Activated CD4-positive, alpha-beta memory T cell treated with anti-CD3 and anti-CD28 coated beads for 36 hours (primary cell): Measurements from ENCODE around the gene CFAP251. TPM values are rescaled to one million over a fixed set of nuclear protein-coding genes. Genes with fewer than 3 reads are reported as not detected.

Source experiments
- CTCF ChIA-PET: fragments of 350-600 bp; sonication (Branson Sonifier 250); formaldehyde crosslinking; loops from one replicate; lab custom pipeline; 2021; ENCODE audit warnings: antibody characterized with exemption, inconsistent platforms; lab: Charles Lee
- POLR2A ChIA-PET: fragments of 350-600 bp; sonication (Branson Sonifier 250); formaldehyde crosslinking; loops from one replicate; lab custom pipeline; 2021; ENCODE audit warnings: antibody characterized with exemption; lab: Charles Lee
- DNase-seq: peaks from one replicate; pipeline ENCODE4 v3.0.0-alpha.2; 2020
- H3K27ac Mint-ChIP-seq: one replicate; pipeline ENCODE4 v1.8.0; 2021; ENCODE audit warnings: mixed read lengths
- H3K27me3 Mint-ChIP-seq: one replicate; pipeline ENCODE4 v1.8.0; 2021; ENCODE audit warnings: mixed read lengths
- H3K36me3 Mint-ChIP-seq: one replicate; pipeline ENCODE4 v1.8.0; 2021; ENCODE audit warnings: mixed read lengths
- H3K4me1 Mint-ChIP-seq: one replicate; pipeline ENCODE4 v1.8.0; 2021; ENCODE audit warnings: low read depth, mixed read lengths
- H3K4me3 Mint-ChIP-seq: one replicate; pipeline ENCODE4 v1.8.0; 2021; ENCODE audit warnings: mild to moderate bottlenecking, mixed read lengths
- H3K9me3 Mint-ChIP-seq: one replicate; pipeline ENCODE4 v1.8.0; 2021; ENCODE audit warnings: mixed read lengths
- intact Hi-C: fragments of 100-400 bp; cut with micrococcal nuclease; formaldehyde crosslinking; loops from one replicate; pipeline ENCODE4 v1.15.1; 2023
- total RNA-seq, 2 experiments: library from RNA; stranded (reverse); gene quantifications; one replicate each; pipeline ENCODE4 v1.2.3, GENCODE V29; 2021

The CFAP251 gene
- total RNA-seq, 2 experiments from 2014 or later = 1.3 to 1.6 TPM

- no peaks in the 10 kb centered on the region for H3K27me3 Mint-ChIP-seq
- DNase-seq = no peak
- no peak overlapping the region for H3K4me3 Mint-ChIP-seq
- H3K36me3 Mint-ChIP-seq = peaks cover 4% of the 10 kb centered on the region
- intact Hi-C loops = no loop called here
- ChIA-PET POLR2A (no interaction called here), CTCF (interaction anchor here (1.4 kb wide), 1 partner anchor 80 kb away, joined by 5 read pairs; no protein-coding TSS in a partner anchor)
- no peaks in the 10 kb centered on the region for H3K4me1 Mint-ChIP-seq
- H3K9me3 Mint-ChIP-seq = no peaks in the 10 kb centered on the region
- no peak overlapping the region for H3K27ac Mint-ChIP-seq
These were observed 124.5 kb downstream of the CFAP251 start for GRCh38 chr12:122042910-122043309.

- H3K4me3 Mint-ChIP-seq = no peak overlapping the region
- intact Hi-C loops = no loop called here
- no peak overlapping the region for H3K27ac Mint-ChIP-seq
- CTCF ChIA-PET = interaction anchor here (1.4 kb wide), 1 partner anchor 80 kb away, joined by 5 read pairs; no protein-coding TSS in a partner anchor
- no peak for DNase-seq
- peaks cover 4% of the 10 kb centered on the region for H3K36me3 Mint-ChIP-seq
- H3K4me1 Mint-ChIP-seq = no peaks in the 10 kb centered on the region
- no peaks in the 10 kb centered on the region for H3K27me3 Mint-ChIP-seq
- POLR2A ChIA-PET = no interaction called here
- H3K9me3 Mint-ChIP-seq = no peaks in the 10 kb centered on the region
These were observed 125.1 kb downstream of the CFAP251 start for GRCh38 chr12:122043476-122043875.

GRCh38 chr12:122045262-122045661 lies 126.9 kb downstream of the CFAP251 start:
- no peak overlapping the region for H3K27ac Mint-ChIP-seq
- ChIA-PET CTCF (interaction anchor here (7.6 kb wide), 1 partner anchor 79 kb away, joined by 61 read pairs; no protein-coding TSS in a partner anchor), POLR2A (no interaction called here)
- intact Hi-C loops = no loop called here
- H3K27me3 Mint-ChIP-seq = no peaks in the 10 kb centered on the region
- H3K36me3 Mint-ChIP-seq = peaks cover 4% of the 10 kb centered on the region
- no peaks in the 10 kb centered on the region for H3K4me1 Mint-ChIP-seq
- no peak for DNase-seq
- H3K9me3 Mint-ChIP-seq = no peaks in the 10 kb centered on the region
- H3K4me3 Mint-ChIP-seq = no peak overlapping the region

- Mint-ChIP-seq H3K36me3 (peaks cover 4% of the 10 kb centered on the region), H3K9me3 (no peaks in the 10 kb centered on the region), H3K27me3 (no peaks in the 10 kb centered on the region), H3K27ac (no peak overlapping the region), H3K4me3 (no peak overlapping the region), H3K4me1 (no peaks in the 10 kb centered on the region)
- CTCF ChIA-PET = interaction anchor here (1.3 to 7.6 kb wide), 2 partner anchors 78 to 84 kb away, joined by 3 to 61 read pairs; no protein-coding TSS in a partner anchor
- intact Hi-C loops = no loop called here
- DNase-seq = no peak
- POLR2A ChIA-PET = no interaction called here
These were observed 127.8 kb downstream of the CFAP251 start for GRCh38 chr12:122046145-122046544.

GRCh38 chr12:122048151-122048550 lies 129.8 kb downstream of the CFAP251 start:
- intact Hi-C loops = no loop called here
- ChIA-PET CTCF (interaction anchor here (0.7 to 7.6 kb wide), 2 partner anchors 76 to 216 kb away, joined by 3 to 61 read pairs; no protein-coding TSS in a partner anchor), POLR2A (no interaction called here)
- no peaks in the 10 kb centered on the region for H3K27me3 Mint-ChIP-seq
- no peak for DNase-seq
- H3K27ac Mint-ChIP-seq = no peak overlapping the region
- no peaks in the 10 kb centered on the region for H3K4me1 Mint-ChIP-seq
- H3K36me3 Mint-ChIP-seq = peaks cover 2% of the 10 kb centered on the region
- no peak overlapping the region for H3K4me3 Mint-ChIP-seq
- H3K9me3 Mint-ChIP-seq = no peaks in the 10 kb centered on the region

- ChIA-PET POLR2A (no interaction called here), CTCF (interaction anchor here (7.6 kb wide), 1 partner anchor 74 kb away, joined by 61 read pairs; no protein-coding TSS in a partner anchor)
- peaks cover 1% of the 10 kb centered on the region for H3K36me3 Mint-ChIP-seq
- peaks cover 4% of the 10 kb centered on the region for H3K4me1 Mint-ChIP-seq
- H3K27ac Mint-ChIP-seq = no peak overlapping the region
- H3K4me3 Mint-ChIP-seq = no peak overlapping the region
- H3K9me3 Mint-ChIP-seq = no peaks in the 10 kb centered on the region
- no peak for DNase-seq
- intact Hi-C loops = no loop called here
- no peaks in the 10 kb centered on the region for H3K27me3 Mint-ChIP-seq
These were observed 131.4 kb downstream of the CFAP251 start for GRCh38 chr12:122049827-122050226.

GRCh38 chr12:122050706-122051105 lies 132.3 kb downstream of the CFAP251 start:
- ChIA-PET CTCF (interaction anchor here (0.5 to 7.6 kb wide), 3 partner anchors 9 to 103 kb away, joined by 3 to 61 read pairs (median 4); no protein-coding TSS in a partner anchor), POLR2A (no interaction called here)
- intact Hi-C loops = no loop called here
- H3K27ac Mint-ChIP-seq = no peak overlapping the region
- DNase-seq = no peak
- H3K27me3 Mint-ChIP-seq = no peaks in the 10 kb centered on the region
- no peak overlapping the region for H3K4me3 Mint-ChIP-seq
- H3K4me1 Mint-ChIP-seq = peaks cover 4% of the 10 kb centered on the region
- no peaks in the 10 kb centered on the region for H3K9me3 Mint-ChIP-seq
- H3K36me3 Mint-ChIP-seq = peaks cover 1% of the 10 kb centered on the region

- H3K27me3 Mint-ChIP-seq = no peaks in the 10 kb centered on the region
- ChIA-PET POLR2A (no interaction called here), CTCF (interaction anchor here (0.5 to 7.6 kb wide), 6 partner anchors 10 to 263 kb away, joined by 3 to 61 read pairs (median 4); no protein-coding TSS in a partner anchor)
- peaks cover 4% of the 10 kb centered on the region for H3K4me1 Mint-ChIP-seq
- DNase-seq = no peak
- H3K9me3 Mint-ChIP-seq = no peaks in the 10 kb centered on the region
- H3K4me3 Mint-ChIP-seq = no peak overlapping the region
- H3K27ac Mint-ChIP-seq = no peak overlapping the region
- intact Hi-C loops = no loop called here
- H3K36me3 Mint-ChIP-seq = peaks cover 1% of the 10 kb centered on the region
These were observed 133.0 kb downstream of the CFAP251 start for GRCh38 chr12:122051231-122051876.

- intact Hi-C loops = no loop called here
- H3K27ac Mint-ChIP-seq = no peak overlapping the region
- H3K36me3 Mint-ChIP-seq = peaks cover 1% of the 10 kb centered on the region
- no peak overlapping the region for H3K4me3 Mint-ChIP-seq
- ChIA-PET CTCF (interaction anchor here (0.7 to 7.6 kb wide), 4 partner anchors 72 to 262 kb away, joined by 3 to 61 read pairs (median 4); no protein-coding TSS in a partner anchor), POLR2A (no interaction called here)
- no peaks in the 10 kb centered on the region for H3K27me3 Mint-ChIP-seq
- H3K9me3 Mint-ChIP-seq = no peaks in the 10 kb centered on the region
- no peak for DNase-seq
- H3K4me1 Mint-ChIP-seq = peaks cover 4% of the 10 kb centered on the region
These were observed 133.9 kb downstream of the CFAP251 start for GRCh38 chr12:122052285-122052684.

Other genes starting within 250 kb of the CFAP251 start
- 1 to 10 TPM; 2.7 to 3.7 TPM for gene MORN3, start 248.9 kb upstream of the CFAP251 start, total RNA-seq
- gene TMEM120B, start 205.8 kb upstream of the CFAP251 start, total RNA-seq = 1 to 10 TPM; 8.8 to 9.5 TPM
- 100 to 1,000 TPM; 136 to 141 TPM for gene RHOF, start 124.9 kb upstream of the CFAP251 start, total RNA-seq
- gene SETD1B, start 114.6 kb upstream of the CFAP251 start, total RNA-seq = 10 to 100 TPM; 14.1 to 15.2 TPM
- gene HPD, start 59.7 kb upstream of the CFAP251 start, total RNA-seq = not detected
- gene PSMD9, start 29.8 kb upstream of the CFAP251 start, total RNA-seq = 10 to 100 TPM; 60.7 to 64.1 TPM
- gene BCL7A, start 103.3 kb downstream of the CFAP251 start, total RNA-seq = 1 to 10 TPM; 3.6 to 4.0 TPM
- 10 to 100 TPM; 17.5 to 19.6 TPM for gene MLXIP, start 160.2 kb downstream of the CFAP251 start, total RNA-seq